Medulla oblongata (tissue), 1 donor: ENCODE results near the gene CEBPA.

Experiments used
- DNase-seq: peaks from one replicate; pipeline ENCODE4 v3.0.0-alpha.2; 2015; ENCODE audit errors: extremely low spot score

The CEBPA gene

GRCh38 chr19:33302175-33302973 is at the start of gene CEBPA:
CEBPA (minus strand) TSS chr19:33302534; CDS start chr19:33302414, 120 bp downstream.
- peak; percentile 87 for DNase-seq

GRCh38 chr19:33350538-33351309 is 48.4 kb upstream of the CEBPA start:
- no peak for DNase-seq

- no peak for DNase-seq
Measured at GRCh38 chr19:33349319-33350289, 47.3 kb upstream of the CEBPA start.

- no peak for DNase-seq
Measured at GRCh38 chr19:33348301-33349010, 46.1 kb upstream of the CEBPA start.

- DNase-seq: no peak
Measured at GRCh38 chr19:33347300-33347699, 45.0 kb upstream of the CEBPA start.

GRCh38 chr19:33346665-33347064 is 44.3 kb upstream of the CEBPA start:
- no peak for DNase-seq

- no peak for DNase-seq
Measured at GRCh38 chr19:33345163-33345562, 42.8 kb upstream of the CEBPA start.

GRCh38 chr19:33344573-33344925 is 42.2 kb upstream of the CEBPA start:
- no peak for DNase-seq

GRCh38 chr19:33343859-33344572 is 41.7 kb upstream of the CEBPA start:
- DNase-seq: peak; percentile 37

- no peak for DNase-seq
Measured at GRCh38 chr19:33343301-33343700, 41.0 kb upstream of the CEBPA start.

GRCh38 chr19:33340991-33341390 is 38.7 kb upstream of the CEBPA start:
- no peak for DNase-seq

- DNase-seq: no peak
Measured at GRCh38 chr19:33339016-33339984, 37.0 kb upstream of the CEBPA start.

GRCh38 chr19:33335446-33335845 is 33.1 kb upstream of the CEBPA start:
- no peak for DNase-seq

GRCh38 chr19:33334271-33334670 is 31.9 kb upstream of the CEBPA start:
- no peak for DNase-seq

- DNase-seq: no peak
Measured at GRCh38 chr19:33333642-33334041, 31.3 kb upstream of the CEBPA start.

GRCh38 chr19:33333151-33333550 is 30.8 kb upstream of the CEBPA start:
- no peak for DNase-seq

GRCh38 chr19:33332248-33332647 is 29.9 kb upstream of the CEBPA start:
- DNase-seq: peak; percentile 78

GRCh38 chr19:33329736-33330135 is 27.4 kb upstream of the CEBPA start:
- DNase-seq: no peak

GRCh38 chr19:33329060-33329459 is 26.7 kb upstream of the CEBPA start:
- no peak for DNase-seq
